ENCODE data around the gene PCNX2.

The PCNX2 gene

DNA sequence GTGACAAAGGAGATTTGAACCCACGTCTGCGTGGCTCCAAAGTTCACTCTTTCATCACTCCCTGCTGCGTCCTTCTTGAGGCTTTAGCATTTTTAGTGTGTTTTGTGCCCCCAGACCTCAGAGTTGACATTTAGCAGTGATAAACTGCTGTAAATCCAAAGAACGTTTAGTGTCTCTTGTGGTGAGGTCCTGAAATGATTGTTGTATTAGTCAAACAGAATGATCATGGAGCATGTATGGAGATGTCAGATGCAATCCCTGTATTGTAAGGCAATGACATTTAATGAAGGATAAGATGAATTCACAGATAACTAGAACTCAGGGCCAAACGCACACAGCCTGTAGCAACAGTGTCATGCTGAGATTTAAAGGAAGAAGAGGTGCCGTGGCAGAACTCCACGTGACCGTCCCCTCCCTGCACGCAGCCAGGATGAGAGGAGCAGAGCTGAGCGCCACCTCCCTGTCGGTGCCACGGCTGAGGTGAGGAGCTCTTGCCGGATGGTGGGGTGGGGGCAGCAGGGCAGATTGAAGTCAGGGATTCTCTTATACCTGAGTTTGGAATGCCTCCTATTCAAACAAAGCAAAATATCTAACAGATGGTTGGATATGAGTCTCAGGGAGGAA, 315.1 kb downstream of the PCNX2 start:
- no peak for DNase-seq

DNA sequence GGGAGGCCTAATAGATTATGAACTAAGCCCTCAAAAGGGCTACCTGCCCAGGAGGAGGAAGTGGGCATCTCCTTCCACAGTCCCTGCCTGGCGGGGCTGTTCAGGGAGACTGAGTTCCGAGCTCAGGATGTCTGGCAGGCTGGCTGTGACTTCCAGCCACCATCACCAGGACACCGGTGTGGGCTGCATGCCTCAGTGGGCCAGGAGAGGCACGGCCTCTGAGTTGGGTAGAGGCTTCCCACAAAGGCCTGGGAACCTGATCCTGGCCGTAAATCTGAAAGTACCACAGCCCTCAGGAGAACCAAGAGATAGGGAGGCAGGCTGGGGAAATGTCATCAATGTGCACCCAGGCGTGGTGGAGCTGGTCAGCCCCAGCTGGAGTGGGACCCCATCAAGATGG, 316.0 kb downstream of the PCNX2 start:
- DNase-seq: no peak

DNA sequence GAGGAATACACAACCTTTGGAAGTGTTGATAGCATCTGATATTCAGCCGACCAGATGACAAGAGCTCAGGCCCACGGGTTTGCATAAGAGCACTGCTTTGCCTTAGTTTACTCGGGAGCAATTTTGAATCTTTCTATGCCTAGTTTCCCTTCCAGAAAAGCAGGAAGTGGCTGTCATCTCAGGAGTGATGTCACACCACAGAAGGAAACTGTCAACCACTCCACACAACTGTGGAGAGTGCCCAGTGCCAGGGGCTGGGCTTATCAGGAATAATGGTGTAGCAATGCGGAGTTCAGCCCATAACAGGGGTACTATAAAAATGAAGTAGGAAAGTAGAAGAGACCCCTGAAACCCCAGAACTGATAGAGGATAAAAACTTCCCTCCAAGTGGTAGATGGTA, 316.7 kb downstream of the PCNX2 start:
- DNase-seq: no peak

DNA sequence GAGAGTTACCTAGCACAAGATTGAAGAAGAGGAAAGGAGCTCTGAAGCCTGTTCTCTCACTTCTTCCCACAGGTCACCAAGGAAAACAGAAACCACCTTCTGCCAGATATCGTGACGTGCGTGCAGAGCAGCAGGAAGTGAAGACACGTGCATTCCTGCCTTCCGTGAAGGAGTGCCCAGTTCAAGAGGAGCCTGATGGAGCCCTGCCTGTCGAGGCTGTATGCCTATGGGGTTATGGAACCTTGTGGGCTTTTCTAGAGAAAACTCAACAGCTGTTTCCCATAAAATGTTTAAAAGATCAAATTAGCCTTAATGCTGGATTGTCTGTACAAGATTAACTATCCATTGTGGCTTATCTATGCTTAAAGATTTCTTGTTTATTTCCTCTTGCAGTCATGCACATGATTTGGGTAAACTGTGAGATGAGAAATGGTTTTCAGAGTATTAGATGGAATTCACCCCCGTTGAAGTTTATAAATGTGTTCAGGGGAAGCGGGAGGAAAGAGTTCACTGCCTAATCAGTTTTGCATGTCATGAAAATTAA, 317.4 kb downstream of the PCNX2 start:
- no peak for DNase-seq

- no peak for DNase-seq
Measured at GRCh38 chr1:232974971-232975370, 320.6 kb downstream of the PCNX2 start.

- peak; percentile 7 for DNase-seq
Measured at GRCh38 chr1:232973652-232974611, 321.6 kb downstream of the PCNX2 start.

DNA sequence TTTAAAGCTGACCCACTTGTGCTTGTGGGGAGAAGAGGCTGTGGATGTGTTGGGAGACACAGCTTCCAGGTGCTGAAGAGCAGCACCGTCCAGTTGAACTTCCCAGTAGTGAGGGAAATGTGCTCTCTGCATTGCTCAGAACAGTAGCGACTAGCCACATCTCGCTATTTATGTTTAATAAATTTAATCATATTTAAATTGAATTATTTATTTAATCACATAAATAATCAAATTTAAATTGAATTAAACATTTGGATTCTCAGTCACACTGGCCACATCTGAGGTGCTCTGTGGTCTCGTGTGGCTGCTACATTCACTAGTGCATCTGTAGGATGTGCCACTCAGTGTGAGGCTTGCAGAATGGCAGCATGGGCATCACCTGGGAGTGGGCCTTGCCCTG, 325.0 kb downstream of the PCNX2 start:
- DNase-seq: no peak

DNA sequence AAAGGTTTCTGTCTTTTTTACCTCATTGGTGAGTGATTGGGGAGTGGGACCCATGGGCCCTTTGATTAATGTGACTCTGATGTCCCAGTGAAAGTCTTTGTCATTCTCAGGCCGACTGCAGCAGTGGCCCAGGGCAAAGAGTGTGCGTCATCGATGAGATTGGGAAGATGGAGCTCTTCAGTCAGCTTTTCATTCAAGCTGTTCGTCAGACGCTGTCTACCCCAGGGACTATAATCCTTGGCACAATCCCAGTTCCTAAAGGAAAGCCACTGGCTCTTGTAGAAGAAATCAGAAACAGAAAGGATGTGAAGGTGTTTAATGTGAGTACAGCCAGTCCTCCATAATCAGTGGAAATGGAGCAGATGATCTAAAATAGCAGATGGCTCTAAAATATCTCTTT, 325.7 kb downstream of the PCNX2 start:
- no peak for DNase-seq

GRCh38 chr1:232968965-232969364, 326.6 kb downstream of the PCNX2 start:
- no peak for DNase-seq

DNA sequence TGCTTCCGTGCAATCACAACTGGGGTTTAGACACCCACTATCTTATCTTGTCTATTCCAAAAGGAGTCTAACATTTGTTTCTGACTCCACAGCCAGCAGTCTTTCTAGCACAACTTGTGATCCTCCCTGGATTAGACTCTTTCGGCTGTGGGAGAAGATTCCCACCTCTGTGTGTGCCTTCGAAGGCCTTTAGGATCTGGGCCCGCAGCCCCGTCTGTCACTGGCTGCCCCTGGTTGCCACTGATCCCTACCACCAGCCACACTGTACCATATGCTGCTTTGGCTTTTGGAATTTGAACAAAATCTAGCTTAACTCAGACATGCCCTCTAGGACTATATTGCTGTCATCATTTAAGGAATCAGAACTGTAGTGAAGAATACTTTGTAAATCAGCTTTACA, 327.1 kb downstream of the PCNX2 start:
- no peak for DNase-seq

GRCh38 chr1:232966663-232967062, 328.9 kb downstream of the PCNX2 start:
- no peak for DNase-seq

DNA sequence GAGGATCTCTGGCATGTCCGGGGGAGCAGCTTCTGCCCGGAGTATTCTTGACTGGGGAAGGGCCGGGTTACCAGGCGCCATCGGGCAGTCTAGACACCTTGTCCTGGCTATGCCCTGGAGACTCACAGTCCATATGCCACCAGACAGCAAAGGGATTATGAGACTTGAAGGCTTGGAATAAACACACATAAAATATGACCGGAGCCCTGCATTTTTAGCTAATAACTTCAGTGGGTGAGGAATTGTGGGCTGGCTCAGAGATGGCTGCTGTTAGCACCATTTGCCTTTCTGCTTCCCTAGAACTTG, 329.7 kb downstream of the PCNX2 start:
- DNase-seq: no peak

GRCh38 chr1:232965124-232965911, 330.2 kb downstream of the PCNX2 start:
- no peak for DNase-seq

DNA sequence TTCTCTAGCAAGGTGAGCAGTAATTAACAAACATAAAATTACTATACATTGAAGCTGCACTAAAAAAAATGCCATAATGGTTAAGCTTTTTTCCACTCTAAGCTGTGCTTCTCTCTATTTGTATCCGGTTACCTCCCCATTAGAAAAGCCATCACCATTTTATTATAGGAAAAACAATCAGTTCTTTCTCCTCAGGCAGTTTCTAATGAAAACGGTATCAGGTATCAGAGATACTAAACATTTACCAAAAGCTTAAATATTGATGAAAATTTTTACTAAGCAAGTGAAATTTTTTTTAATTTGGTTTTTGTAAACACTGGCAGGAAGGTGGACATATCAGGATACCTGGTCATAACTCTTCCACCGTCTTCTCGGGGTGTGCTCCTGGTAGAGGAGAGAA, 330.9 kb downstream of the PCNX2 start:
- no peak for DNase-seq

DNA sequence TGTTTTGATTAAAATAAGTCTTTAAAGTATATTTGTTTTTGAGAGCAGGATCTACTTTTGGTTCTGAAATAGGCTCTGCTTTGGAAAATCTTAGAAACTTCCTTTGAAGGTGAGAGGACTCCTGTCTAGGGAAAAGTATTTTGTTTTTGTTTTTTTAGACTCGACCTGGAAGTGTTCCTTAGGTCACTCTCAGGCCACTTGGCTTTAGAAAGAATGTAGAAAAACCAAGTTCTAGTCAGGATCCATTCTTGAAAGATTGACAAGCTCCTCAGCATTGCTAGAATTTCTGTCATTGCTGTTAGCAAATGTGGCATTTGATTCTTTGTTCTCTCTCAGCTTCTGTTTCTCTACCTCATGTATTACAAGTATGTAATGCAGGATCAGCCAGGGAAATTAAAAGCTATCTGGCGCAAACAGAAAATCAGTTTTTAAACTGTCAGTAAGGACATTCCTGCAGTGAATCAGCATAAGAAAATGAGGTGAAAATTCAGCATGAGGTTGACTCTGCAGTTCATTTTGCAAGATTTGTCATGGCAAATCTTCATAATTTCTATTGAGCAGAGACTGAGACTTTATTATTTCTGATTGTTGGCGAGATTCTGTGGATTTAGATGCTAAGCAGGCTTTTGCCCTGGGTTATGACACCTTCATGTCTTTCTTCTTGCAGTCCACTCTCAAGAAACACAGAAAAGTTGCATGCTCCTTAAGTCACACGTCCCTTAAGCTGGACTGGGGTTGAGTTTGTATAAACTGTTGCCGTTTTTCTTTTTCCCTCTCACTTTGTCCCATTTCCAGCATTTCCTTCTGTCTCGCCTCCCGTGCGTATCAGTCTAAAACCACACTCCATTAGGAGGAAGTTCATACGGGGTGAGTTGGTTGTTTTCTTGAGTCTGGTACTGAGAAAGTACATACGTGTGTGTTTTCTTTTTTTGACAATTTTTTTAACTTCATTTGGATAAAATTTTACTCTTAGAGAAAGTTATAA, 332.5 kb downstream of the PCNX2 start:
- peak; percentile 79 for DNase-seq

DNA sequence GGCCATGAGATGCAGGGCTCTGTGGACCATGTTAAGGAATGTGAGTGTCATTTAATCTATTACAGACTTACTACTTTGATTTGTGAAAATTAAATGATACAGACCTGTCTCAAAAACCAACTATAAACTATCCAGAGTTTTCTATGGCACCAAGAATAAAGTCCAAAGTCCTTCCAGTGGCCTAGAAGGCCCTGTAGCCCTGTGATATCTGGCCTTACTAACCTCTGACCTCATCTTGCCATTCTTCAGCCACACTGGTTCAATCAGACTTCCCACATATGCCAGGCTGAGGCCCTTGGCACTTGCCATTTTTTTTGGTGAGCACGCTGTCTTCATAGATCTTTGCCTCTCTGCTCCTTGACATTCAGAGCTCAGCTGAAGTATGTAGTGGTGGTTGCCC, 337.5 kb downstream of the PCNX2 start:
- DNase-seq: no peak

- DNase-seq: no peak
Measured at GRCh38 chr1:232956081-232956480, 339.4 kb downstream of the PCNX2 start.

DNA sequence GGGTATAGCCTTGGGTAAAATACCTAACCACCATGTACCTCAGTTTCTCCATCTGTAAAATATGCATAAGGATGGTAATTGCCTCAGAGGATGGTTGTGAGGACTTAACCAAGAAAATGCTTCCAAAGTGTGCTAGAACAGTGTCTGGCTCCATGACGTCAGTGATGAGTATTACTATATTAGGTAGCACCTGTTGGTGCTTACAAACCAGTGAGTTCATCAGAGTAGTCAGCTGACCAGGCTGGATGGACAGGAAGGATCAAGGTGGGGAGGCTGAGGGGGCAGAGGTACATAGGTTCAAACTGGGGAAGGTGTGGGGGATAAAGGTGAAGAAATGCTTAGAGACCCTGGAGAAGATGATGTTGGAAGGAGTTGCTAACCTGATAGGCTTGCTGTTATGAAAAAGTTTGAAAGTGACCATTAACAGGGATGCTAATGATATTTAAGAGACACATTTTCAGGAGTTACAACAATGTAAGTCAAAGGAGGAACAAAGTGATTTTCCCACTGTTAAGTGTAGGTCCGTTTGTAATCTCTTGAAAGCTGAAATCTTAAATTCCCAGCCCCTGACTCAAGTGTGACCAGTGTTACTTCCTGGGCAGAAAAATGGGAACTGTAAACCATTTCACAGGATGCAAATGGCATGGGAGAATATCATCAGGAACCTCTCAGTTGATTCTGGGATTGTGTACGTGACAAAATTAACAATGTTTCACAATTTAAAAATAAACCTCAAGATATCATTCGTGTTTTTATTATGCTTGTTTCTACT, 340.7 kb downstream of the PCNX2 start:
- DNase-seq: no peak

DNA sequence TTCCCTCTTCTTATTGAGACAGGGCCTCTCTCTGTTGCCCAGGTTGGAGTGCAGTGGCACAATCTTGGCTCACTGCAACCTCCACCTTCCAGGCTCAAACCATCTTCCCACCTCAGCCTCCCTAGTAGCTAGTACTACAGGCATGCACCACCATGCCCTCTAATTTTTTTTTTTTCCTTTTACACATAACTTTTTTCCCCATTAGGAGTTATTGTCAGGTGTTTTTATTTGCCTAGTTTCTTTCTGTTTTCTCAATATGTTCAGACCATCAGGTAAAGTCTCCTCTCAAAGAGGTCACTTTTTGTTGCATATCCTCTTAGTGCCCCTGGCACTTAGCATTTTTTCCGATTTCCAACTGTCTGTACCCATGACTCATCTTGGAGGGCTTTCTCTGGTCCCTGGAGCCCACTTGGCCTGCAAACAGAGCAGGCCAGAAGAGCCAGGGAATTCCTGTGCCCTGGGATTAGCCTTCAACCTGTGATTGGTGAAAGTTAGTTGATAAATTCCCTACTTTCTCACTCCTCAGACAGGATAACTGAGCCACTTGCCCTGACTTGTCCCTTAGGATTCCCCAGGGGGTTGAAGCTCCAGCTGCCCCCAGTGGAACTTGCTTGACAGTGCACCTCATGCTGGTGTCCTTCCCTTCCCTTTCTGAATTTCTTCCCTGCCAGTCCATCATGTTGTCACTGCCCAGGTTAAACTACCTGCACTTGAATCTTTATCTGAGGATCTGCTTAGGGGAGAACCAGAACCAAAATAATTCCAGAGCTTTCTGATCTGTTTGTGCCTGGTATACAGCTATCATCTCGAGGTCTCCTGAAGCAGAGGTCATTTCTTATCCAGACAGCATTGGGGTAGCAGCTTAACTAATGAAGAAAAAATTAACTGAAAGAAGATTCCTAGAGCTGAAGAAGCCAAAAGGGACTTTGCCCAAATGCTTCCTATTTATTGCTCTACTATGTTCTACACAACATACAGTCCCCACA, 342.7 kb downstream of the PCNX2 start:
- peak; percentile 62 for DNase-seq

DNA sequence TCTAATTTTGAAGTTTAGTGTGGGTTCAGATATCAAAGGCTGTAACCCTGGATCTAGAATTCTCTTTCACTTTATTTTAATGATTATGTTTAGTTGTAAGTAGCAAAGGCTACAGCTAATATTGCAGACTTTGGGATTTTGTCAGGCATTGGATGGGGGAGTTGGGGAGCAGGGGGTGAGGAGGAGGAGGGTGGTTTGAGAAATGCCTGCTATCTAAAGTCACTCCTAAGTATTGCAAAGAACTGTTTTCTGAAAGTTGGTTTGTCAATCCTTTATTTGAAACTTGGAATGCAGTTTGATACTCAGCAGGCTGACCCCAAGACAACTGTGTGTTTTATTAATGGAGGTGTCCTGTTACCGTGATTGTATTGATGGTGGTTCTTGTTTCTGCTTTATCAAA, 343.9 kb downstream of the PCNX2 start:
- no peak for DNase-seq
